SU-DHL-6 (cell line): Measurements from ENCODE around the gene HUS1B.

ENCODE experiments used
- H2AFZ ChIP-seq: fragments of 200-600 bp; sonication (generic); 2 replicates; pipeline ENCODE4 v1.6.1; 2014; ENCODE audit warnings: low read depth, mild to moderate bottlenecking, moderate library complexity, mixed read lengths, antibody characterized with exemption, low read length; ENCODE audit not compliant: severe bottlenecking
- H3F3A ChIP-seq: fragments of 200-600 bp; shearing (Covaris generic); 2 replicates; pipeline ENCODE4 v1.6.0; 2016; ENCODE audit warnings: antibody characterized with exemption, mild to moderate bottlenecking; ENCODE audit not compliant: insufficient read depth
- H3K27ac ChIP-seq: fragments of 200-600 bp; sonication (generic); 2 replicates; pipeline ENCODE4 v1.5.1; 2016; ENCODE audit warnings: low read depth, mild to moderate bottlenecking, low read length, moderate library complexity, mixed read lengths
- H3K27me3 ChIP-seq: fragments of 200-600 bp; sonication (generic), shearing (Covaris generic); 2 replicates; pipeline ENCODE4 v1.6.0; 2014; ENCODE audit warnings: mild to moderate bottlenecking, low read length
- H3K36me3 ChIP-seq: fragments of 200-600 bp; sonication (generic); 2 replicates; pipeline ENCODE4 v1.6.1; 2014; ENCODE audit warnings: mild to moderate bottlenecking, low read length, mixed read lengths
- H3K4me2 ChIP-seq: fragments of 300-600, 200-600 bp; shearing (Covaris generic), sonication (generic); 2 replicates; pipeline ENCODE4 v1.6.0; 2014; ENCODE audit warnings: low read length, low read depth, mild to moderate bottlenecking; ENCODE audit not compliant: poor library complexity, severe bottlenecking
- H3K4me3 ChIP-seq: fragments of 200-600 bp; sonication (generic); 2 replicates; pipeline ENCODE4 v1.5.1; 2014; ENCODE audit warnings: antibody characterized with exemption, low read length, mild to moderate bottlenecking, mixed read lengths; ENCODE audit not compliant: insufficient read depth, poor library complexity, severe bottlenecking
- H3K79me2 ChIP-seq: fragments of 200-600 bp; sonication (generic); 2 replicates; pipeline ENCODE4 v1.6.1; 2014; ENCODE audit warnings: mild to moderate bottlenecking, low read length, moderate library complexity; ENCODE audit not compliant: insufficient read depth
- H3K9ac ChIP-seq: fragments of 200-600 bp; sonication (generic); 2 replicates; pipeline ENCODE4 v1.7.0; 2014; ENCODE audit warnings: mild to moderate bottlenecking, low read length
- H3K9me2 ChIP-seq: fragments of 200-600 bp; sonication (generic); replicated peaks from 2 replicates; pipeline ENCODE4 v1.6.1; 2014; ENCODE audit warnings: low read length; ENCODE audit not compliant: insufficient read depth
- H3K9me3 ChIP-seq: fragments of 200-600 bp; sonication (generic); 2 replicates; pipeline ENCODE4 v1.6.1; 2014; ENCODE audit warnings: low read length, mixed read lengths; ENCODE audit not compliant: insufficient read depth
- H4K20me1 ChIP-seq: fragments of 200-600 bp; sonication (generic); 2 replicates; pipeline ENCODE4 v1.6.1; 2014; ENCODE audit warnings: low read depth, mild to moderate bottlenecking, antibody characterized with exemption, low read length, moderate library complexity, mixed read lengths
- EZH2phosphoT487 ChIP-seq: fragments of 200-600 bp; sonication (generic), shearing (Covaris generic); conservative IDR thresholded peaks from 2 replicates; pipeline ENCODE4 v1.6.1; 2018; ENCODE audit warnings: mild to moderate bottlenecking, antibody characterized with exemption, low read length, moderate library complexity, mixed read lengths
- TF ChIP-seq, protein P1 (sequence below): fragments of 200-600 bp; sonication (generic); IDR thresholded peaks from one replicate; pipeline ENCODE4 v1.5.1; 2017; ENCODE audit warnings: antibody characterized with exemption, mild to moderate bottlenecking, low read length, moderate library complexity; ENCODE audit not compliant: insufficient read depth, poor library complexity, severe bottlenecking

The HUS1B gene

DNA sequence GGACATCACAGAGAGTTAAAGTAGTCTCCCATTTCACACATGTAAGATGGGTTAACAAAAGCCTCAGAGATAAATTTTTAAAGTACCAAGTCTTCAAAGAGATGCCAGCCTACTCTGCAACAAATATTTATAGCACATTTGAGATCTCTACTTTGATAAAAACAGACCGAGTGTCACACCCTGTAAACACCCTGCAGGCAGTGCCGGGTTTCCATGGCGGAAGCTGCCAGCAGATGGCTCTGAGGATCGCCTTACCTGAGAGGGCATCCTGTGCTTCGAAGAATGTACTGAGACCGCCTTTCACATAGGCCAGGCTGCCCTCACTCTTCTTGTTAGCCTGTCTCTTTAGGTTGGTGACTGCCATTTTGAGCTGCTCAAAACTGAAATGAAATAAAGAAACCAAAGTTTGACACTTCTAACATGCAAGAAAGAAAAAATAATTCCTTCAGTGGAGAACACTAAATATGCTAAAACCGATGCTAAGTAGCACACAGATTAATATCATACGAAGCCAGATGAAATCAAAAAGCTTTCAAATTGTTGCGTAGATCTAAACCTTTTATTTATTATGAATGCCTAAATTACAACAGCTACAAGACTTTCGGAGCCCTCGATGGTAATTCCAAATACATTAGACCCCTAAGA lies 39.3 kb downstream of the HUS1B start:
- Histone ChIP-seq H3K4me3 (no peak overlapping the region), H2AFZ (no peak overlapping the region), H4K20me1 (peaks cover 3% of the 10 kb centered on the region; the same call in 1 of the 2 replicates)

DNA sequence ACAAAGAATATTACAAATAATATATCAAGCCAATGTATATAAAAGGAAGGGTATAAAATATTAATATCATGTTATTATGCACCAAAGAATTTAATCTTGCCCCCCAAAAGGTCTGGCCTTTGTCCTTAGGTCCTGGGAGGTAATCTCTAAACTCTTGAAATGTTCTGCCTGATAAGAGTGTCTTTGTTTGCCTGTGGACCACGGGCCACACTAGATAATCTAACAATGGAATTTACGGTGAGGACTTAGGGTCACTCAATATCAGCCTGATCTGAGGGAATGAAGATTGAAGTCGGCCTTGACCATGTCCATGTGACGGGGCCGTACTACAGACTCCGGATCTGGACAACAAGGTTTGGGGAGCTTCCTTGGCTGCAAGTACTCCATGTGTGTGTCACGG lies 42.9 kb downstream of the HUS1B start:
- H3K79me2 ChIP-seq: no peaks in the 10 kb centered on the region
- no peaks in the 10 kb centered on the region for H3F3A ChIP-seq

More for the DNA sequence above, 39.3 kb downstream of the HUS1B start:
- no peaks in the 10 kb centered on the region for H3K79me2 ChIP-seq
- no peaks in the 10 kb centered on the region for H3K9me3 ChIP-seq
- no peaks in the 10 kb centered on the region for H3K9me2 ChIP-seq
- no peaks in the 10 kb centered on the region for H3K36me3 ChIP-seq
- no peak overlapping the region for H3K27ac ChIP-seq
- no peaks in the 10 kb centered on the region for H3K27me3 ChIP-seq
- H3F3A ChIP-seq: no peaks in the 10 kb centered on the region
- no peak overlapping the region for H3K9ac ChIP-seq
- H3K4me2 ChIP-seq: no peak overlapping the region
- no peak for TF ChIP-seq EZH2phosphoT487
- TF ChIP-seq, protein P1, sequence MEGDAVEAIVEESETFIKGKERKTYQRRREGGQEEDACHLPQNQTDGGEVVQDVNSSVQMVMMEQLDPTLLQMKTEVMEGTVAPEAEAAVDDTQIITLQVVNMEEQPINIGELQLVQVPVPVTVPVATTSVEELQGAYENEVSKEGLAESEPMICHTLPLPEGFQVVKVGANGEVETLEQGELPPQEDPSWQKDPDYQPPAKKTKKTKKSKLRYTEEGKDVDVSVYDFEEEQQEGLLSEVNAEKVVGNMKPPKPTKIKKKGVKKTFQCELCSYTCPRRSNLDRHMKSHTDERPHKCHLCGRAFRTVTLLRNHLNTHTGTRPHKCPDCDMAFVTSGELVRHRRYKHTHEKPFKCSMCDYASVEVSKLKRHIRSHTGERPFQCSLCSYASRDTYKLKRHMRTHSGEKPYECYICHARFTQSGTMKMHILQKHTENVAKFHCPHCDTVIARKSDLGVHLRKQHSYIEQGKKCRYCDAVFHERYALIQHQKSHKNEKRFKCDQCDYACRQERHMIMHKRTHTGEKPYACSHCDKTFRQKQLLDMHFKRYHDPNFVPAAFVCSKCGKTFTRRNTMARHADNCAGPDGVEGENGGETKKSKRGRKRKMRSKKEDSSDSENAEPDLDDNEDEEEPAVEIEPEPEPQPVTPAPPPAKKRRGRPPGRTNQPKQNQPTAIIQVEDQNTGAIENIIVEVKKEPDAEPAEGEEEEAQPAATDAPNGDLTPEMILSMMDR: no peak

DNA sequence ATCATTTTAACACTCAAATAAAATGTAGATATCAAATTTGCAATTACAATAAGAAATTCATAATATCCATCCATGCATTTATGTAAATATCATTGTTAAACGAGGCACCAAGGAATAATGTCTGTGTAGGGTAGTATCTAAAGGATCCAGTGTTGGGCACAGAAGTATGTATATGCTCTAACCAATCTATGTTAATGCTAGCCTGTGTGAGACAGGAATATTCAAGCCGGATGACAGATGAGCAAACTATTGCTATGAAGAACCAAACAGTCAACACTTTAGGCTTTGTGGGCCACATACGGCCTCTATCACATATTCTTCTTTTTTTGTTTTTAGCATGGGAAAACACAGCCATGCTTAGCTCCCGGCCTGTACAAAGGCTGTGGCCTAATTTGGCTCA lies 45.0 kb downstream of the HUS1B start:
- Histone ChIP-seq H3K27ac (no peak overlapping the region), H4K20me1 (no peaks in the 10 kb centered on the region), H3K4me3 (no peak overlapping the region), H3K27me3 (no peaks in the 10 kb centered on the region), H3F3A (no peaks in the 10 kb centered on the region), H2AFZ (no peak overlapping the region), H3K36me3 (peaks cover 12% of the 10 kb centered on the region; the same call in 1 of the 2 replicates), H3K4me2 (no peak overlapping the region), H3K79me2 (no peaks in the 10 kb centered on the region), H3K9ac (no peak overlapping the region), H3K9me3 (no peaks in the 10 kb centered on the region), H3K9me2 (no peaks in the 10 kb centered on the region)
- no peak for TF ChIP-seq EZH2phosphoT487
- TF ChIP-seq, protein P1: no peak

More for the DNA sequence above, 42.9 kb downstream of the HUS1B start:
- Histone ChIP-seq H3K27ac (no peak overlapping the region), H3K9me2 (no peaks in the 10 kb centered on the region), H3K9ac (no peak overlapping the region), H3K27me3 (no peaks in the 10 kb centered on the region), H3K36me3 (peaks cover 3% of the 10 kb centered on the region; the same call in 1 of the 2 replicates), H3K4me3 (no peak overlapping the region), H3K9me3 (no peaks in the 10 kb centered on the region), H3K4me2 (no peak overlapping the region), H2AFZ (no peak overlapping the region), H4K20me1 (no peaks in the 10 kb centered on the region)
- TF ChIP-seq, protein P1: no peak
- TF ChIP-seq EZH2phosphoT487: no peak
